Loucy (cell line): ENCODE measurements around the gene AURKAIP1.

ENCODE experiments used
- CTCF ChIP-seq: fragments of 200-600 bp; sonication (generic); conservative IDR thresholded peaks from 2 replicates; pipeline ENCODE4 v1.5.1; 2014; ENCODE audit warnings: mild to moderate bottlenecking, antibody characterized with exemption, low read length
- EZH2phosphoT487 ChIP-seq: fragments of 200-600 bp; IDR thresholded peaks from 2 replicates; pipeline ENCODE4 v1.6.1; 2018; ENCODE audit warnings: antibody characterized with exemption, mild to moderate bottlenecking, moderate library complexity, borderline replicate concordance

GRCh38 chr1:1398677-1399186 is 23.7 kb upstream of the AURKAIP1 start:
- TF ChIP-seq CTCF (no peak), EZH2phosphoT487 (no peak)
